ENCODE measurements around the gene WFDC1.

- TF ChIP-seq, protein P1, sequence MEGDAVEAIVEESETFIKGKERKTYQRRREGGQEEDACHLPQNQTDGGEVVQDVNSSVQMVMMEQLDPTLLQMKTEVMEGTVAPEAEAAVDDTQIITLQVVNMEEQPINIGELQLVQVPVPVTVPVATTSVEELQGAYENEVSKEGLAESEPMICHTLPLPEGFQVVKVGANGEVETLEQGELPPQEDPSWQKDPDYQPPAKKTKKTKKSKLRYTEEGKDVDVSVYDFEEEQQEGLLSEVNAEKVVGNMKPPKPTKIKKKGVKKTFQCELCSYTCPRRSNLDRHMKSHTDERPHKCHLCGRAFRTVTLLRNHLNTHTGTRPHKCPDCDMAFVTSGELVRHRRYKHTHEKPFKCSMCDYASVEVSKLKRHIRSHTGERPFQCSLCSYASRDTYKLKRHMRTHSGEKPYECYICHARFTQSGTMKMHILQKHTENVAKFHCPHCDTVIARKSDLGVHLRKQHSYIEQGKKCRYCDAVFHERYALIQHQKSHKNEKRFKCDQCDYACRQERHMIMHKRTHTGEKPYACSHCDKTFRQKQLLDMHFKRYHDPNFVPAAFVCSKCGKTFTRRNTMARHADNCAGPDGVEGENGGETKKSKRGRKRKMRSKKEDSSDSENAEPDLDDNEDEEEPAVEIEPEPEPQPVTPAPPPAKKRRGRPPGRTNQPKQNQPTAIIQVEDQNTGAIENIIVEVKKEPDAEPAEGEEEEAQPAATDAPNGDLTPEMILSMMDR (conservative IDR thresholded peaks at IDR 0.05; ENCODE audit: low read length) = no peak
- no peak for TF ChIP-seq EZH2phosphoT487 (IDR thresholded peaks at IDR 0.05; ENCODE audit: borderline replicate concordance)
These were observed 16.3 kb upstream of the WFDC1 start for GRCh38 chr16:84278333-84278732.
